HG02943 (cell line): ENCODE results near the gene SOX4.

Source experiments
- ATAC-seq: cut with Tn5 transposase; IDR thresholded peaks from one replicate; pipeline ENCODE4 v1.9.1; 2021; ENCODE audit warnings: mild to moderate bottlenecking, low read depth, moderate library complexity; ENCODE audit not compliant: unreplicated experiment

The SOX4 gene

DNA sequence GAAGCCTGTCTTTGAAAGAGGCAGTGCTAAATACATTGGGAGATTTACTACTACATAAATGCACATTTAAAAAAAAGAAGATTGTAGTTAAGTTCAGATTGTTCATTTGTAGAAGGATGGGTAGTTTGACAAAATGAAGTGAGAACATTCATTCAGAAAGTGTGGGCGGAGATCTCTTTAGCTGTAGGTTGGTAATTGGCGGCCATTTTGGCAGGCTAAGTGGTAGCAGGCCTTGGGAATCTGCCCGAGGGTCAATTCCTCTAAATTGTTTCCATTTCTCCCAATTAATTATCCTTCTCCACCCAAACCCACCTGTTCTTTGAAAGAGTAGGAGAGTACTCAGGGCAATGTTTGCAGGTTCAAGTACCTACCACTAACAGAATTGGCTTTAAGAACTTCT lies 17.9 kb downstream of the SOX4 start:
- ATAC-seq = no peak

GRCh38 chr6:21612067-21612745 lies 18.7 kb downstream of the SOX4 start:
- no peak for ATAC-seq

GRCh38 chr6:21613809-21614208 lies 20.3 kb downstream of the SOX4 start:
- no peak for ATAC-seq

DNA sequence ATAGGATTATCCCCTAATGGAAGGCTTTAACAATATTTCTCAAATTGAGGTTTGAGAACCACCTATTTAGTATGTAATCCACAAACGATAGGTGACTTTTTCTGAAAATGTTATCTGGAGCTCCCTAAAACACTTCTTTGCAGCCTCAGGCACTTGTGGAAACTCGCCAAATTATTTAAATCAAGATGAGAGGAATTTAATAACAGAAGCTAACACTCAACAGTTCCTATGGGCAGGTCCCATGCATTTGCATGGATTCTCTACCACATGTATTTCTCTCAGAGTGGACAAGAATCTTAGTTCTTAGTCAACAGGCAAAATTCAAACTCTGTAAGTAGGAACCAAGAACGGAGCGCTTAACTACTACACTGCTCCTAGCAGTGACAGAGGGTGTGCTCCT lies 20.7 kb downstream of the SOX4 start:
- no peak for ATAC-seq

- ATAC-seq = no peak
These were observed 22.0 kb downstream of the SOX4 start for GRCh38 chr6:21615504-21615903.

DNA sequence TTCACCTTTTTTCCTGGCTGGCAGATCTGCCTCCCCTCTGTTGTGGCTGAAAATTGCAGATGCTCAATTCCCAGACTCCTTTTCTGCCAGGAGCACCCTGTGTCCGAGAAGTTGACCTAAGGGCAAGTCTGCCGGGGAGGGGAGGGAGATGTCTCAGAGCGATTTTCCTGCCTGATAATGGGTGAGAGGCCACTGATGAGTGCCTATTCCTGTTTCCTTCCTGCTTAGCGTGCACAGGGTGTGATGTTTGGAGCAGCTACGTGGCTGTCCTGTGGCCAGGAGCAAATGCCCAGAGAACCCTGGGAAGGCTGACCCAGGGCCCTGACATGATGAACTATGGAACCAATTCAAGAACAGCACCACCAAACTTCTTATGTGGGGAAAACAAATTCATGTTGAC lies 22.5 kb downstream of the SOX4 start:
- ATAC-seq = no peak

DNA sequence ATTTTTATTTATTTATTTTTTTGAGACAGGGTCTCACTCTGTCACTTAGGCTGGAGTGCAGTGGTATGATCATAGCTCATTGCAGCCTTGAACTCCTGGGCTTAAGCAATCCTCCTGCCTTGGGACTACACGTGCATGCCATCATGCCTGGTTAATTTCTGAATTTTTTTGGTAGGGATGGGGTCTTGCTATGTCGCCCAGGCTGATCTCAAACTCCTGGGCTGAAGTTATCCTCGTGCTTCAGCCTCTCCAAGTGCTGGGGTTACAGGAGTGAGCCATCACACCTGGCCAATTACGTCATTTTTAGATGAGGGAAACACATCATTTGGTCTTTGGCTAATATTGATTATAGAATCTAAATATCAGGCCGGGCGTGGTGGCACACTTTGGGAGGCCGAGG lies 32.1 kb downstream of the SOX4 start:
- no peak for ATAC-seq

- ATAC-seq = no peak
These were observed 33.2 kb downstream of the SOX4 start for GRCh38 chr6:21626756-21627155.

DNA sequence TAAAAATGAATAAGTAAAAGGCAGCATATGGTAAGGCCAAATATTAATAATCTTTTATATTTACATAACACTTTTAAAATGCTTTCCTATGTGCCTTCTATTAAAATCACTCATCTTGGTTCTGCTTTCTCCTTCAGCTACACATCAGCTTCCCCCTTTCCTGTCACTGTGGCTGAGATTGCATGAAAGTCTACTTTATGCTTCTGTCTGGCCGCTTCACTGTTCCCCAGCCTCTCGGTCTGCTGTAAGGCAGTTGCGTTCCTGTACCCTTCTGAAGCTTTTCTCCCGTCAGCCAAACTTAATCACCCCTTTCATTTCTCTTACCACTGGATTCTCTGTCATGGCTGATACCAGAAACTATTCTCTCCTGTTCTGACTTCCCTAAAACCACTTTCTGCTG lies 34.6 kb downstream of the SOX4 start:
- no peak for ATAC-seq

- no peak for ATAC-seq
These were observed 40.1 kb downstream of the SOX4 start for GRCh38 chr6:21633511-21634109.

GRCh38 chr6:21634582-21634981 lies 41.0 kb downstream of the SOX4 start:
- ATAC-seq = no peak

DNA sequence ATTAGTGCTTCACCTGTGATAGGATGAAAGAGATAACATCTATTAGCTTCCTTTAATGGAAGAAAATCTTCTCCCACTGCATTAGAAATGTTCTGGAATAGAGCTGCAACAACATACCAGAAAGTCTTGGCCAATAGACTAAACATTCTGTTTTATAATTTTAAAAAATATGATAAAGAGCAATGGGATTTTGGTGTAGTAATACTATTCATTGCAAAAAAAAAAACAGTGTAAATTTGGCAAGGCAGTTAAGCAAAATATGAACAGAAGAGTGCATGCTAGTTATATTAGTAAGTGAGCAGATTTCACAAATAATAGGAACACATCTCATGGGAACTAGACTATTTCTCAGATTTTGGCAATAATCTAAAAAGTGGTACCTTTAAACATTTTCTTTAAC lies 43.3 kb downstream of the SOX4 start:
- no peak for ATAC-seq

DNA sequence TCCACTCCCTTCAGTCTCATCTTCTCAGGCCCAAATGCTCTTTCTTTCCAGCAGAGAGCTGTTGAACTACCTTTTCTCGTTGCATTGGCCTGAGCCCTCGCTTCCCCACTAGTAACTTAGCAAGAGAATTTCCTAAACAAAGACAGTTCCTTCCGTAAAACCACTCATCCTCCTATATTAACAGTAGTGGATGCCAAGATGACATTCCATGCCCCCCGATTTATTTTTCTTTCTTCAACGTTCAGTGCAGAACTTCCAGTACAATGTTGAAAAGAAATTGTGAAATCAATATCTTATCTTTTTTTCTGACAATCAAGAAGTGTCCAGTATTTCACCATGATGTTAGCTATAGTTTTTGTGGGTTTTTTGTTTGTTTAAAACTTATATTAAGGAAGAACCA lies 45.8 kb downstream of the SOX4 start:
- ATAC-seq = no peak
